Measurements from ENCODE around the gene RHOT2. TPM values are rescaled to one million over a fixed set of nuclear protein-coding genes. Genes with fewer than 3 reads are reported as not detected.
A peak's percentile ranks its signal among the peaks of the same experiment; 100 is the strongest.

The RHOT2 gene
- total RNA-seq = 31.1 and 43.6 TPM in 2 replicates

DNA sequence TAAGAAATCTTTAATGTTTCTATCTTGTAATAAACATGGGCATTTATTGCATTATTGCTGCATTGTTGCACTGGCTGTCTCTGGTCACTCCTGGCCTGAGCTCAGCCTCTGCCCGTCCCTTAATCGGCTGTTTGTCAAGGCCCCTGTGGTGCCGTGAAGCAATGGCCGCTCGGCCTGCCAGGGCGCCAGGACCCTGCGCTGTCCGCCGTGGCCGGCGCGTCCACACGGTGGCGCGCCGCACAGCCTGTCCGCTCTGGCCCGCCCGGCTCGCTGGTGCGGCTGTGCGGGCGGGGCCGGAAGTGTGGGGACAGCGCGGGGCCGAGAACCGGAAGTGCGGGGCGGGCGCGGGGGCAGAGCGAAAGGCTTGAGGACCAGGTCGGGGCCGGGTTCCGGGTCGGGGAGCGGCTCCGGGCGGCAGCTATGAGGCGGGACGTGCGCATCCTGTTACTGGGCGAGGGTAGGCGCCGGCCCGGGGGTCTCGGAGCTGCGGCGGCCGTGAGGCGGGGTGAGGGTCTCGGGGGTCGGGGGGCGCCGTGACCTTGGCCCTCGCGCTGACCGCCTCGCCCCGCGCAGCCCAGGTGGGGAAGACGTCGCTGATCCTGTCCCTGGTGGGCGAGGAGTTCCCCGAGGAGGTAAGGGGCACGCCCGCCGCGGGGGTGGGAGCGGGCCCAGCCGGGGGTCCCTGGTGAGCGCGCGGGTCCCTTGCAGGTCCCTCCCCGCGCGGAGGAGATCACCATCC lies at the start of gene RHOT2:
Gene RHOT2 (plus strand): TSS at position 353 of the 739 bp plus-strand sequence. CDS start 68 bp downstream, at position 421.
- peak; percentile 51 for DNase-seq (ENCODE audit: low read depth)

DNA sequence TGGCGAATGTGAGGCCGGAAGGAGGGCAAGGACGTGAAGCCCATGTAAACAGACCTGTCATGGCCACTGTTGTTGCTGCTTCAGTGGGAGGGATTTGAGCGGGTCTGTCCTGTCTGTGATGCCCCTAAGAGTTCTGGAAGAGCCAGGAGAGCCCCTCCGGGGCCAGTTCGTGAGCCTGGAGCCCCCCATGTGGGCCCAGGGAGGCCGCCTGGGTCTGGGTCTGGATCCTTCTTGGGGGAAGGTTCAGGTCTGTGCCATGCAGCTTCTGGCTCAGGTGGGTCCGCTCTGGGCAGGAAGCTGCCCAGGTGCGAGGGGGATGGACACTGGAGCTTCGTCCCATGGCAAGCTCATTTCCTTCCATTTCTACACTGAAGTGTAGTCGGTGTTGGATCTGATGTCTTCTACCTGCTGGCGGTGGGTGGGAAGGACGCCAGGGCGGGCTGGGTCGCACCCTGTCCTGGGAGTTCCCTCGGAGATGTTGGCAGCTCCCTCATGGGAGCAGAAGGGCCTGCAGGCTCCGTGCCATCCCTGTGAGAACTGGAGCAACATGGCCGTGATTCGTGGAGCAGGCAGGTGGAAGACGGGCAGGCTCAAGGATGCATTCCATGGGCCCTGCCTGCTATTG lies 48.3 kb upstream of the RHOT2 start:
- no peak for DNase-seq (ENCODE audit: low read depth)

- DNase-seq (ENCODE audit: low read depth) = no peak
Observed at GRCh38 chr16:620700-621525, 47.0 kb upstream of the RHOT2 start.

DNA sequence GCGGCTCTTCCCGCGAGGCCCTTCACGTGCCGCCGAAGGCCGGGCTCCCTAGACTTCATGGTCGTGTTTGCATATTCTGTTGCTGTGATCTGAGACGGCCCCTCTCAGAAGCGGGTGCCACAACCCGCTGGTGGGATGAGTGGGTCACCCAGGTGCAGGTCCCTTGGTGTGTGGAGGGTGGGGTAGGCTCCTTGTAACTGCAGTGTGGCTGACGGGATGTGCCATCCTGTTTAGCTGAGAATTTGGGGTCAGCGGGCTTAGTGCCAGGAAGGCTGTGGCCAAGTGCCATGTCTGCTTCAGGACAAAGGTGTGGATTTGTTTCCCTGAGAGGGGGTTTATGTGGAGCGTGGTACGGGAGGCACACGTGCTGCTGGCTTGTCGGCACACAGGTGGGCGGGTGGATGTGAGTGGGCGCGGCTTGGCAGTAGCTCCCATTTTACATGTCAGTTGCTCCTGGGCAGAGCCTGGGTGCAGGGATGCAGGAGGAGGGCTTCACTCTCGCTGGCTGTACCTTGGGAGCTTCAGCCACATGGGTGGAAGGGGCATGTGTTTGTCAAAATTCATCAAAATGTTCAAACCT lies 46.3 kb upstream of the RHOT2 start:
- no peak for DNase-seq (ENCODE audit: low read depth)

DNA sequence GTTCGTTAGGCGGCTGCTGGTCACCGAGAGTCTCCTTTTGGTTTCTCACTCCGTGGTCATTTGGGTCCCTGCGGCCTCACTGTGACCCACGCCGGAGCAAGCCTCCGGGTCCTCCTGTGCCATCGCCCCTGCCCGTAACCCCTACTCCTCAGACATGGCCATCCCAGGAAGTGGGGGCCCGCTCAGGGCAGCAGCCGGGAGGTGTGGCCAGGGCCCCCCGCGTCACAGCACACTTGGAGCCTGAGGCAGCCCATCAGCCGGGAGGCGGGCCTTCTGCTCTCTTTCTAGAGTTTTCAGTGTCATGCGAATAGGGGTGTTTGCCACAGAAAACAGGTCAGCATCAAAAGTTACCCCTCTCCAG lies 45.0 kb upstream of the RHOT2 start:
- no peak for DNase-seq (ENCODE audit: low read depth)

DNA sequence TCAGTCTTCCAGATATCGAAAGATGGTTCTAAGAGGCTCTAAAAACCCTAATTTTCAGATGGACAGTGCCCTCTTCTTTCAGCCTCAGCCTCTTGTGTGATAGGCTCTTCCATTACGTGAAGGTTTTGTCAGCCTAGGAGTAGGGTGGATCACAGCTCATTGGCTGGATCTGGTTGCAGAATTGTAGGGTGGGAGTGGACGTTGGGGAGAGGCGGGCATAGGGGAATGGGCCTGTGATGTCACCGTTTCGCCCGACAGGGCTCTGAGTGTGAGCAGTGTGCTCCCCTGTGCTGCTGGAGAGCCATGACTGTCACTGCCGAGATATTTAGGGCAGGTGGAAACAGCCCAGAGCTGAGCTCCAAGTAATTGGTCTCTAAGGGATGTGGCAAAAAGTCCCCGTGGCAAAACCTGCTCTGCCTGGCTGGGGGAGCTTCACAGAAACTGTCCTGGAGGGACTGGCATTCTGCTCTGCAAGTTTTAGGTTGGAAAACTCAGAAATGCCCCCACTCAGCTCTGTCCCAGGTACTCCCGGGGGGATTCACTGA lies 43.3 kb upstream of the RHOT2 start:
- DNase-seq (ENCODE audit: low read depth) = no peak

DNA sequence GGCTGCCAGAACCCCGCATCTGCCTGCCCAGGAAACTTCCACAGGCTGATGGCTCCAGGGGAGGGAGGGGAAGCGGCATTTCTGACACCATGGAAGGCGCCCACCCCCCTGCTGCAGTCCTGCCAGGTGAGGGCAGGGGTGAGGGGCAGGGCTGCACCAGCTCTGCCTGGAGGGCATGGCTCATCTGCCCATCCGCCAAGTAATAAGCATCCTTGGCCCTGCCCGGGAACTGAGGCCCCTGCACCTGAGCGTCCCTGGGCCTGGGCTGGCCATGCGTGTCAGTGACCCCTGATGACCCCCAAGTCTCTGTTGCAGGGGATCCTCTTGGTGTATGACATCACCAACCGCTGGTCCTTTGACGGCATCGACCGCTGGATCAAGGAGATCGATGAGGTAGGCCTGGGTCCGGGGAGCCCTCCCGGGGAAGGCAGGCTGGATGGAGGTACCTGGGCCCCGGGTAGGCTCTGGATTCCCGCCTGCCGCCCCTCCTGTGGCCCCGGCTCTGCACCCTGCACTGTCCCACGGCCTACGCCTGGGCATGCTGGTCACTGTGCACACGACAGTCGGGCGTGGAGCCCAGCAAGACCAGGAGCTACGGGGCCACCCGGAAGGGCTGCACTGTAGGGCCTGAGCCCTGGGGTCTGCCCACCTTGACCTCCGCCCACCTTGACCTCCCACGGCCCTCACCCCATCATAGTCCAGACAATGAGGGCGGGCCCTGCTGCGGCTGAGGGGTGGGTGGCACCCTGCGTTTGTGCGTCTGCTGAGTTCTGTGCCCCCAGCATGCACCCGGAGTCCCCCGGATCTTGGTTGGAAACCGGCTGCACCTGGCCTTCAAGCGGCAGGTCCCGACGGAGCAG lies 42.6 kb upstream of the RHOT2 start:
- no peak for DNase-seq (ENCODE audit: low read depth)

- DNase-seq (ENCODE audit: low read depth) = no peak
Observed at GRCh38 chr16:625977-626765, 41.8 kb upstream of the RHOT2 start.

DNA sequence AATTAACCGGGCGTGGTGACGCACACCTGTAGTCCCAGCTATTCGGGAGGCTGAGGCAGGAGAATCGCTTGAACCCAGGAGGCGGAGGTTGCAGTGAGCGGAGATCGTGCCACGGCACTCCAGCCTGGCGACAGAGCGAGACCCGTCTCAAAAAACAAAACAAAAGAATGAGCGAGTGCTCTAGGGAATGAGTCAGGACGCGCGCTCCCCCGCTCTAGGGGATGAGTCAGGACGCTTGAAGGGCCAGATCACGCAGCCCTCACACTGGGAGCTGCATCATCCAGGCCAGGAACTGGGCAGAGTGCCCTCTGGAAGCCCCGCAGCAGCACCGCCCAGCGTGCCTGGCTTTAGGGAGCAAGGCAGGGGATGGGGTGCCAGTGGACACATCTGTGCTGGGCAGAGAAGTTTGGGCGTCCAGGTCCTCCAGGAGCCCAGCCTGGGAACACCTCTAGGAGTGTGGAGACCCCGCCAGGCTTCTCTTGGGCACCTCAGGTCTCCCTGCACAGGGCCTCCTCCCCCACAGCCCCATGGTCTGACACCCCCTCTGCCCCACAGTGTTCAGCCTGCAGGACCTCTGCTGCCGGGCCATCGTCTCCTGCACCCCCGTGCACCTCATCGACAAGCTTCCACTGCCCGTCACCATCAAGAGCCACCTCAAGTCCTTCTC lies 41.0 kb upstream of the RHOT2 start:
- DNase-seq (ENCODE audit: low read depth) = peak; percentile 88

DNA sequence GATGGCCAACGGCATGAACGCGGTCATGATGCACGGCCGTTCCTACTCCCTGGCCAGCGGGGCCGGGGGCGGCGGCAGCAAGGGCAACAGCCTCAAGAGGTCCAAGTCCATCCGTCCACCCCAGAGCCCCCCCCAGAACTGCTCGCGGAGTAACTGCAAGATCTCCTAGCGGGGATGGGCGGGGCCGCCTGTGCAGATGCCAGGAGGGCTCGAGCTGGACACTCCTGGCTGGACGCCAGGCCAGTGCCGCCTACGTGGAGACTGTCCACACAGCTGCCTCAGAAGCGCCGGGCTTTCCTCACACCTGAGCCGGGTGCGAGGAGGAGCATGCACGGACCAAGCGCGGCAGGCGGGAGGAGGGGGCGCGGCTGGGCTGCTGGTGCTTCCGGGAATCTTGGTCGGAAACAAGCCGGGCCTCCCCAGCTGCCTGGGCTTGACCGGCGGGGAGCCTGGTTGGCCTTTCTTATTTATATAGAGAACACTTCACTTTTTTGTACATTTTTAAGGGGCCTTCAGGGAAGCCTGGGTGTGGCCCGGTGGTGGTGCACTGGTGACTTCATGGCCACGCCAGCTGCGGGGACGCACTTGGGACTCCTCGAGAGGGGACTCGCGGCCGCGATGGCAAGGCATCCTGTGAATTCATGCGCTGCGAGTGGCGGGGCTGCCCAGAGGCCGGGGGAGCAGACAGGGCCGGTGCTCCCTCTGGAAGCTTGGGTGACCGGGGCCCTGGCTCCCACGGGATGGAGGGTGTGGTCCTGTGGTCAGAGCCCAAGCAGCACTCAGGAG lies 40.3 kb upstream of the RHOT2 start:
- DNase-seq (ENCODE audit: low read depth) = peak; percentile 63

- DNase-seq (ENCODE audit: low read depth) = no peak
Observed at GRCh38 chr16:628321-629061, 39.4 kb upstream of the RHOT2 start.

- no peak for DNase-seq (ENCODE audit: low read depth)
Observed at GRCh38 chr16:629185-629832, 38.6 kb upstream of the RHOT2 start.

DNA sequence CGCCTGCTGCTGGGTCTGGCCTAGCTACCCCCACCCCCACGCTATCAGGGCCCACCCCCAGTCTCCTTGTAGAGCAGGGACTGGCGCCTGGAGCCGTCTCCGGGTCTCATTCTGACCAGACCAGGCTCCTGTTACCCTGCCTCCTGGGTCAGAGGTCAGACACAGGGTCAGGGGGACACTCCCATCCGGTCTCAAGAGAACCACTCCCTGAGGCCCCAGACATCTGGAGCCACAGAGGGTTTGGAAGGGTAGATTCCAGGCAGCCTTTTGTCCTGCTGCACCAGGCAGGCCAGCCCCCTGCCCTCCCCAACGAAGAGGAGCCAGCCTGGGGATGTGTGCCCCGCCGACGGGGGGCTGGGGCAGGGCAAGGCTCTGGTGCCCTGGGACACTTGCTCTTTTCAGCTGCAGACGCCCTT lies 38.1 kb upstream of the RHOT2 start:
- no peak for DNase-seq (ENCODE audit: low read depth)

DNA sequence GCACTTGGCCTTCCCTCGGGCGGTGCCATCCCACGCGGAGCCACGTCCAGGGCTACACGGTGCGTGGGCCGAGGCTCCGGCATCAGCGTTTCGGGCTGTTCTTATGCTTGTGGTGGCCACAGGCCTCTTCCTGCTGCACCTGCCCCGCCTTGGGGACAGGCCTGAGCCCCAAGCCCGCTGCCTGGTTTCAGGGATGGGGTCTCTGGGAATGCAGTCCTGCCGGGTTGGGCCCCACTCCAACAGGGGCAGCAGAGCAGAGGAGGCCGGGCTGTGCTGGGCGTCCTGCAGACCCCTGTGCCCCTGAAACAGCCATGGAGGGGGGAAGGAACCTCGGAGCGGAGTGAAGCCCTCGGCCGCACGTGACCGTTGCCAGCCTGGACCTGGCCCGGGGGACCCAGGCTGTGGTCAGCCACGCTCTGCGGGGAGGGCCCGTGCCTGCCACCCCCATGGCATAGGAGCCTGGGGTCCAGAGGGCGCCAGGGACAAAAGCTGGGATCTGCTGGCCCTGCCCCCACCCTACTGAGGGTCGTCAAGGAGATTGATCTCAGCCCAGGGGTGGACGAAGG lies 37.6 kb upstream of the RHOT2 start:
- no peak for DNase-seq (ENCODE audit: low read depth)

DNA sequence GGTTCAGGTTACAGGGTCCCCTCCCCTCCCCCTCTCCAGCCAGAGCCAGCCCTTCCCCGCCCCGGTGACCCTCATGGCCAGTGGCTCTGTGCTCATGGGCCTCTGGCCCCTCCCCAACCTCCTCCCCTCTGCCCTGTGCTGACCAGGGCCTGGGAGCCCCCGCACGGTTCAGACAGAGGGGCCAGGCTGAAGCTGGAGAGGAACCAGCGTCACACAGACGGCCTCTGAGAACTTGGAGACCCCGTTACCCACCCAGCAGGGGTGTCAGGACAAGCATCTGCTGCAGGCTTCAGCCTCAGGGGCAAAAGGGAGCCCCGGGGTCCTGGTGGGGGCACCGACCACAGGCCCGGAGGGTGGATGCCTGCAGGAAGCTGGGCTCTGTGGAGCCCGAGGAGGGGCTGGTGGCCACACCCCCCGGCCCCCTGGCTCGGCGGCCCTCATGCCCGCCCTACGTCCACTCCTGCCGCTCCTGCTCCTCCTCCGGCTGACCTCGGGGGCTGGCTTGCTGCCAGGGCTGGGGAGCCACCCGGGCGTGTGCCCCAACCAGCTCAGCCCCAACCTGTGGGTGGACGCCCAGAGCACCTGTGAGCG lies 37.0 kb upstream of the RHOT2 start, which contains the start of gene WFIKKN1:
Gene WFIKKN1 (plus strand): TSS at position 171 of the 591 bp plus-strand sequence. CDS start 269 bp downstream, at position 440.
- DNase-seq (ENCODE audit: low read depth) = no peak

GRCh38 chr16:631808-632358 lies 36.0 kb upstream of the RHOT2 start:
- DNase-seq (ENCODE audit: low read depth) = no peak
